ENCODE results near the gene KIZ.
"Not testable (repeated sequence)": the region's sequence is repeated elsewhere in the genome, so short reads cannot be mapped to it uniquely, and the experiment has no call there.

KIZ gene

DNA sequence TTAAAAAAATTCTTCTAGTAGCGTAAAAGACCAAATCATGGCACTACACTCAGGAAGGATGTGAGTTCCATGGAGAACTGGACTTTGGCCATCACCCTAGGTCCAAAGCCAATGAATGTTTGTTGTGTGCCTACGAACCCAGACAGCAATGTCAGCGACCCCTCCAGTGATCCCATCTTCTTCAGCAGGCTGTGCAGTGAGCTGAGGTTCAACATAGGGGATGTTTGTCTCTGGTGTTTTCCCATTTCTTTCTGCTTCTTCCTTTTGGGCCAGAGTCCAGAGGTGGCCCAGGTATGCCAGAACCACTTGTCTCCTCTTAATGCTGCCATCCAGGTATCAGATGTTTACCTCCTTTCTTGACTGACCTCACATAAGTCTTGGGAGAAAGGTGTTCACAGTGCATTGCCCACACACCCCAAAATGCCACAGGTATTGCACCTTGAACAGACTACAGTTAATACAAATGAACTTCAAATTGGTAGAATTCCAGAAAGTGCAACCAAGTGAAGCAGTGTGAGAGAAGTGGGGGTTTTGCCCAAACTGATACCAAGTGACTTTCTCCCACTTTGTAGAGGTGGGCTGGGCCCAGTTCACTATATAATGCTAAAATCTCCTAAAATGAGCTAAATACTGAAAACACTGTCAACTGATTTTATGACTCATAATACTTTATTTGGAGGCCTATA is 14.1 kb downstream of the KIZ start:
- no peak for DNase-seq

DNA sequence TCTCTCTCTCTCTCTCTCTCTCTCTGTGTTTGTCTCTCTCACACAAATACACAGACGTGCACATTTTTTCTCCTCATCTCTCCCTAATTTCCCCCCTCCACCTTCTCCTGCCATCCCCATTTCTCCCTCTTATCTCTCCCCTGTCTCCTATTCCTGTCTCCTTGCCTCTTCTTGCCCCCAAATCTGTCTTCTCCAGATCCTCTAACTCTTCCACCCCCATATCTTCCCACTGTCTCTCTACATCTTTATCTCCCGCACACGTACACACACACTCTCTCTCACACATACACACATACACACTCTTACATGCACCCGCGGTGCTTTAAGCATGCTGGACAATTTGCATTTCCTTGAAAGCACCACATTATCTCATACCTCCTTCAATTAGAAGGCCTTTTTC is 15.9 kb downstream of the KIZ start:
- DNase-seq = peak; percentile 8

DNA sequence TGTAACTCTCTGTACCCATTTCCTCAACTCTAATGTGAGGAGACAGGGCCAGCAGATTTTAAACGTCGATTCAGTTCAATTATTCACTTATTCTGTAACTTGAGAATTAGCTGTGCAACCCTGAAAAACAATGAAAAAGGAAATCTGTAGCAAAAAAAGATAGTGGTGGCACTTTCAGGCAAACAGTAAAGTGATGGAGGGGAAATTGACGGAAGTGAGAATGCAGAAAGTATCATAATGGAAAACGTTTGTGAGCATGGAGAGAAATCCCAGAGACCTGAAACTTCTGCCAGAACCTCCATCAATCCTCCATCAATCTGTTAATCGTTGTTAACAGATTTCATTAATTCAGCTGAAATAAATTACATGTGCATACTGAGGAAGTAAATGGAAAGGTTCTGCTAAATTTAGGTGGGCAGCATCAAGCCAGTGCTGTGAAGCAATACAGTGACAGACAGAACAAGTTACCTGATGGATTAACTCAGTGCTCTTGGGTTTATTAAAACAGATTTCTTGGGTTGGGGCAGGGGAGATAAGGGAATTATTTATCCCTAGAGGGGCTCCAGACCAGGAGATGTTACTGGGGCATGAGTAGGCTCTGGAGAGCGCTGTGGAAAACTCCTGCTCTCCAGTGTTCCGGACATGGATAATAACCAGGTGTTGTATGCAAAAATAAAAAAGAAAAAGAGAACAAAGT is 17.5 kb downstream of the KIZ start:
- DNase-seq = no peak

DNA sequence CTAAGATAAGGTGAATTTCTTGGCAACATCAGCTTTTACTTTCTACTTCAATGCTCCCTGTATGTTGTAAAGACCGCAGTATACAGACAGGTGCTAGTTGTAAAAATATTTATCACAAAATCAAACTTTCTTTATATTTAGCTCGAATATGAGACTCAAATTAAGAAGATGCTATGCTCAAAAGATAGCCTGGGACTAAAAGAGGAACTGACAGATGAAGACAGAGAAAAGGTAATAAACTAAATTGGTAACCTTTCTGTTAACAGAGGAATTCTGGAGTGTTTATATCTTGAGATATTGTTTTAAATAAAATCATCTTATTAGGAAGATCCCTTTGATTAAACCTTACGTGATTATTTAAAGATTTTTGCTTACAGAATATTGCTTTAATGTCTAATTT is 19.5 kb downstream of the KIZ start:
- DNase-seq = no peak

DNA sequence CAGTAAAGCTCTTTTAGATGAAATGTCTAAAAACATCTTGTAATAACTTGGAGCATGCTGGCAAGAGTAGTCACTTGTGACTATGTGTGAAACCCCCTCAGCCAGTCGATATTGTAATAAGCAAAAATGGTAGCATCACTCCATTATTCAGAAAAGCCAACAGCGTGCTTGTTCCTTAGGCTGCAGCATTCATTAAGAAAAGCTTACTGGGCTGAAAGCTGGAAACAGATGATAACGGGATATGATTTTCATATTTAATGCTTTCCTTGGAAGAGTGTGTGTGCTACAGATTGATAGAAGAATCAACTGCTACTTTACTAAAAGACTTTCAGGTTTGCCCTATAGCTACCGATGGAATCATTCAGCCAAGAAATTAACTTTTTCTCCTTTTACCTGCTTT is 20.3 kb downstream of the KIZ start:
- peak; percentile 7 for DNase-seq

- no peak for DNase-seq
Measured at GRCh38 chr20:21147593-21147992, 21.7 kb downstream of the KIZ start.

GRCh38 chr20:21149344-21149743 is 23.5 kb downstream of the KIZ start:
- no peak for DNase-seq

GRCh38 chr20:21151791-21152190 is 25.9 kb downstream of the KIZ start:
- no peak for DNase-seq

DNA sequence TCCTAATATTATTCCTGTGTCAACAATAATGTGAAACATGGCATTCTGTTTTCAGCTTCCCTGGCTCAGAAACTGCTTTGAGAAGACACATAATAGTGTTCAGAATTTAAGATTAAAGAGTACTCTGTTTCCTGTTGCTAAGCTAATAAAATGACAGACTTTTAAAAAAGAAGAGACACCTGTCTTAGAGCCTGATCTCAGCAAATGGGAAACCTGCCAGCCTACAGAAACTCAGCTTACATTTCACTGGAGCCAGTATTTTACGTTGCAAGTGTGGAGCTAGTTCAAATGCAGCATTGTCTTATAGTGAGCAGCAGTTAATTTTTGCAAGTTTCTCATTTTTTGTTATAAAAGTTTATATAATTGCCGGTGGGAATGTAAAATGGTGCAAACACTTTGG is 28.8 kb downstream of the KIZ start:
- no peak for DNase-seq

GRCh38 chr20:21155268-21155667 is 29.4 kb downstream of the KIZ start:
- DNase-seq = no peak

- no peak for DNase-seq
Measured at GRCh38 chr20:21156266-21156665, 30.4 kb downstream of the KIZ start.

- DNase-seq = no peak
Measured at GRCh38 chr20:21157006-21157405, 31.1 kb downstream of the KIZ start.

GRCh38 chr20:21159658-21160380 is 33.9 kb downstream of the KIZ start:
- peak; percentile 3 for DNase-seq

- no peak for DNase-seq
Measured at GRCh38 chr20:21161926-21162325, 36.0 kb downstream of the KIZ start.

- no peak for DNase-seq
Measured at GRCh38 chr20:21162631-21163030, 36.7 kb downstream of the KIZ start.

GRCh38 chr20:21166801-21167200 is 40.9 kb downstream of the KIZ start:
- peak; percentile 56 for DNase-seq

GRCh38 chr20:21167261-21167660 is 41.4 kb downstream of the KIZ start:
- DNase-seq = no peak

- not testable (repeated sequence) for DNase-seq
Measured at GRCh38 chr20:21168061-21168460, 42.2 kb downstream of the KIZ start.

DNA sequence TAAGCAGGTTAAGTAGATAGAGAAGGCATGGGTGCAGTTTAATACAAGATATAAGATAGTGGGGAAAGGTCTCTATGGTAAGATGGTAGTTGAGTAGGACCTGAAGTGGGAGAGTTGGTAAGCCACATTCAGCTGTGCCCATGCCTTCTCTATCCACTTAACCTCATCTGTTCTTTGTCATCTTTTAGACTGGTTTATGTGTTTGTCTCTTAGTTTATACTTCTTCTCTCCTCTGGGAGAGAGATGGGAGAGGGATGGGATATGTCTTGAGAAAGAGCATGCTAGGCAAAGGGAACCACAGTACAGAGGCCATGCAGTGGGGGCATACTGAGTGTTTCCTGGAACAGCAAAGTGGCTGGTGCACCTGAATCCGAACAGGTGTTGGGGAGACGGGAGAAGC is 46.7 kb downstream of the KIZ start:
- DNase-seq = no peak

- DNase-seq = no peak
Measured at GRCh38 chr20:21173485-21173884, 47.6 kb downstream of the KIZ start.

DNA sequence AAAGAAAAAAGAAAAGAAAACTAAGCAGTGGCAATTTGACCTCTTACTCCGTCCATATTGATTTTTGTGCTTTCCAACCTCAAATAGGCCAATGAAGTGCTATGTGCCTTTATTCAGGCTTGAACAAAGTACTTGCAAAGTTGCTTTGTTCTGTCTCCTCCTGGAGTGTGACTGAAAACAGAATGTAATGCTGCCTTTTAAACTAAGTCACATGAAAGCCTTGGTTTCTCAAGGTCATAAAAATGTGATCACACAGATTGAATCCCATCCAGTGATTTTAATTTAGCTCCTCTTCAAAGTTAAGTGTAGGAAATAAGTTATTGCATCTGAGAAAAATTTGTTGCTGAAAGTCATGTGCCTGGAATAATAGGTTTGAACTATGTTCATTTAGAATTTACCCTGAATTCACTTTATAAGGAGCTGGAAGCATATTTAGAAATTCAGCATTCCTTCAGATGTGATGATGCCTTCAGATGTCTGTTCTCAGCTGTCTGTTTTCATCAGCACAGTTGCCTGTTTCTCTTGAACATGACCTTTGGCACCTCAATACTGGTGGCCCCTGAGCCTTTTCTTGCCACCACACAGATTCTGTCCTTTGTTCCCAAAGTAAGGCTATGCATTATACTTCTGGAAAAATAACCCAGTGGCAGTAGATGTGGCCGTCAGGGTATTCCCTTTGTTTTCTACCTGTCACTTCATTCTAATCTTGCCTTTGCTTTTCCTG is 48.8 kb downstream of the KIZ start:
- no peak for DNase-seq

DNA sequence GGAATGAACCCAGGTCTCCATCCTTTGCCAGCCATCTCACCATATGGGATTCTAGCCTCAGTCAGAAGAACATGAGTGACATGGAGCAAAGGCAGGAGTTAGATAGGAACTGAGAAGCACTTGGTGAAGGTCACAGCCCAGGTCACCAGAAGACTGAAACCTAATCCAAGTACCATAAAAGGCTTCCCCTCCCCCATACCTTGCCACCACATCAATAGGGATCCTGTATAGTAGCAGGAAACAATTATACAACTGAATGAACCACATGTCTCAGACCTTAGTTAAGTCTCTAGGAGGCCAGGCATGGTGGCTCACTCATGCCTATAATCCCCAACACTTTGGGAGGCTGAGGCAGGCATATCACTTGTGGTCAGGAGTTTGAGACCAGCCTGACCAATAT is 49.6 kb downstream of the KIZ start:
- DNase-seq = no peak

DNA sequence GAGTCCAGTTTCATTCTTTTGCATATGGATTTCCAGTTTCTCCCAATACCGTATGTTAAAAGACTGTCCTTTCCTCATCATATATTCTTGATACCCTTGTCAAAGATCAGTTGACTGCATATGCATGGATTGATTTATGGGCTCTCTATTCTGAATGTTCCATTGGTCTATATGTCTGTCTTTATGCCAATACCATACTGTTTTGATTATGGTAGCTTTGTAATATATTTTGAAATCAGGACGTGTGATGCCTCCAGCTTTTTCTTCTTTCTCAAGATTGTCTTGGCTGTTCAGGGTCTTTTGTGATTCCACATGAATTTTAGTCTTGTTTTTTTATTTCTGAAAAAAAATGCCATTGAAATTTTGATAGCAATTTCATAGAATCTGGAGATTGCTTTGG is 51.9 kb downstream of the KIZ start:
- no peak for DNase-seq

- DNase-seq = no peak
Measured at GRCh38 chr20:21179757-21180156, 53.9 kb downstream of the KIZ start.

Measured in hematopoietic multipotent progenitor cell treated with erythropoietin and hydrocortisone succinate and interleukin-3 and kit ligand, for 6 days (in vitro differentiated cells).